GM12873 (cell line): ENCODE data around the gene RNF126.

ENCODE experiments used
- TF ChIP-seq, protein P1 (sequence below): IDR thresholded peaks from 2 replicates; pipeline ENCODE4 v1.5.1; 2012; ENCODE audit warnings: low read depth, mild to moderate bottlenecking, moderate library complexity, low read length, control low read depth; ENCODE audit not compliant: insufficient read depth; ENCODE audit errors: missing control alignments

Gene RNF126

DNA sequence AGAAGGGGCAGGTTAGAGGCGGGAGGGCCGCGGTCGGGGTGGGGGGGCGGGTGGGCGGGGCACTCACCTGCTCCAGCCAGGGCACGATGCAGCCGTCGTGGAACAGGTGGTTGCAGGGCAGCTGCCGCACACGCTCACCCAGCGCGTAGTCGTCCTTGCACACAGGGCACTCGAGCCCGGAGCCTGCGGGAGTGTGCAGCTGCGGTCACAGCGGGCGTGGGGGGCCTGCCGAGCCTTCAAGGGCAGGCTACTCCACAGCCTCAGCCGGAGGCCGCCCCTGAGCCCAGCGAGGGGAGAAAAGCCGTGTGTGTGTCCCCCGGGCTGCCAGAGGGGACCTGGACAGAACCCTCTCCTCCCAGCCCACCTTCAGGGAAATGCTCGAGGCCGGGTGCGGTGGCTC is 14.7 kb downstream of the RNF126 start:
- TF ChIP-seq, protein P1, sequence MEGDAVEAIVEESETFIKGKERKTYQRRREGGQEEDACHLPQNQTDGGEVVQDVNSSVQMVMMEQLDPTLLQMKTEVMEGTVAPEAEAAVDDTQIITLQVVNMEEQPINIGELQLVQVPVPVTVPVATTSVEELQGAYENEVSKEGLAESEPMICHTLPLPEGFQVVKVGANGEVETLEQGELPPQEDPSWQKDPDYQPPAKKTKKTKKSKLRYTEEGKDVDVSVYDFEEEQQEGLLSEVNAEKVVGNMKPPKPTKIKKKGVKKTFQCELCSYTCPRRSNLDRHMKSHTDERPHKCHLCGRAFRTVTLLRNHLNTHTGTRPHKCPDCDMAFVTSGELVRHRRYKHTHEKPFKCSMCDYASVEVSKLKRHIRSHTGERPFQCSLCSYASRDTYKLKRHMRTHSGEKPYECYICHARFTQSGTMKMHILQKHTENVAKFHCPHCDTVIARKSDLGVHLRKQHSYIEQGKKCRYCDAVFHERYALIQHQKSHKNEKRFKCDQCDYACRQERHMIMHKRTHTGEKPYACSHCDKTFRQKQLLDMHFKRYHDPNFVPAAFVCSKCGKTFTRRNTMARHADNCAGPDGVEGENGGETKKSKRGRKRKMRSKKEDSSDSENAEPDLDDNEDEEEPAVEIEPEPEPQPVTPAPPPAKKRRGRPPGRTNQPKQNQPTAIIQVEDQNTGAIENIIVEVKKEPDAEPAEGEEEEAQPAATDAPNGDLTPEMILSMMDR: no peak

DNA sequence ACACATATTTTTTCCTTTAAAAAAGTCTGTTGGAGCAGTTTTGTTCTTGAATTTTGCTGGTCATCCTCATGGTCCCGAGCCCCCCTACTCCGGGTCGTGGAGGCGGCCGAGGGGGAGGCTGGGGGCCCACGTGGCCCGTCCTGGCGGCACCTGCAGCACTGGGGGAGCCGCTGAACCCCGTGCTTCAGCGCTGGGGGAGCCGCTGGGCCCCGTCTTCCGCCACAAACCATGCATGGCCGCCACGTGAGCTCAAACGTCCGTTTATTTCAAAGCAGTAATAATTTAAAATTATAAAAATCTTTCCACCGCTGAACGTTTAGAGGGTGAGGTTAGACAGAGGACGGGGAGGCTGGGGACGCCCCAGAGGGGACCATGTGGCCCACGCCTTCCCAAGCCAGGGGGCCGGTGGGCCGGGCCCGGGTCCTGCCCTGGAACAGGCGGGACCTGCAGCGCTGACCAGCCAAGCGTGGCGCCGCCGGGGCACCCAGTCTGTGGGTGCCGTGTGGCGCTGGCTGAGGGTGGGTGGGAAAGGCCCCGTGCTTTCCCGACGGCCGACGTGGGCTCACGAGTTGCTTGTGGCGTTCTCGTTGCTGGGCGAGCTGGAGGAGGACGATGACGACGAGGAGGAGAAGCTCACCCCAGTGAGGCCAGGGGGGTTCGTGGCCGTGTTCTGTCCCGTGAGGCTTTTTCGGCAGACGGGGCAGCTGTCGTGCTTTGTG is 15.3 kb downstream of the RNF126 start:
- TF ChIP-seq, protein P1: no peak

DNA sequence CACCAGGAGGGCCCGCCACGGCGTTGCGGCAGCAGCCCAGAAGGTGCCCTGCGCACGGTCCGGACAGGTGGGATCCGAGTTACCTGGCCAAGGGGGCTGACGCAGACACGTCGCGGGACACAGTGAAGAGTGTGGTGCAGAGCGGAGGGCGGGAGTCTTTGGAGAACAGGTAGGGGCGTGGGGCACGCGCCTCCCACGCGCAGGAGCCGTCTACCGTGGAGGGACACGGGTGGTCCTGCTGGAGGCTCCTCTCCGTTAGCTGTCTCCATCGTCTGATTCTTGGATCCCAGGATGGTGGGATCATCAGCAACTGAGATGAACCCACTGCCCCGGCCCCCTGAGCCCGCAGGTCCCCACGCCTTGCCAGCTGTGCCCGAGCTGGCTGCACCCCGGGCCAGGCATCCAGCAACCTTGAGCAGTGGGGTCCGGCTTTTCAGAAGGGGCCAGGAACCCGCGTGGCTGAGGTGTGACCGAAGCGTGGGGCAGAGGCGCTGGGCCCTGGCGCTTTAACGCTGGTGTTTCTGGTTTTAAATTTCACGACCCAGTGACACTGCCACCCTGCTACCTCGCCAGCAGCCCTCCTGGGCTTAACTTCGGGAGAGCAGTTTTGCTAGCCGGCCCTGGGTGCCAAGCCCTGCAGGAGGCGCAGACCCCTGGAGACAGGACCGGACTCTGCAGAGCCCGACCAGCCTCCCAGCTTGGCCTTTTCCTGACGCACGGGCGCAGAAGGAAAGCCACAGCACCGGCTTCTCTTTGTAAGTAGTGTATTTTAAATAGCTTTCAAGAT is 16.0 kb downstream of the RNF126 start:
- TF ChIP-seq, protein P1: no peak

DNA sequence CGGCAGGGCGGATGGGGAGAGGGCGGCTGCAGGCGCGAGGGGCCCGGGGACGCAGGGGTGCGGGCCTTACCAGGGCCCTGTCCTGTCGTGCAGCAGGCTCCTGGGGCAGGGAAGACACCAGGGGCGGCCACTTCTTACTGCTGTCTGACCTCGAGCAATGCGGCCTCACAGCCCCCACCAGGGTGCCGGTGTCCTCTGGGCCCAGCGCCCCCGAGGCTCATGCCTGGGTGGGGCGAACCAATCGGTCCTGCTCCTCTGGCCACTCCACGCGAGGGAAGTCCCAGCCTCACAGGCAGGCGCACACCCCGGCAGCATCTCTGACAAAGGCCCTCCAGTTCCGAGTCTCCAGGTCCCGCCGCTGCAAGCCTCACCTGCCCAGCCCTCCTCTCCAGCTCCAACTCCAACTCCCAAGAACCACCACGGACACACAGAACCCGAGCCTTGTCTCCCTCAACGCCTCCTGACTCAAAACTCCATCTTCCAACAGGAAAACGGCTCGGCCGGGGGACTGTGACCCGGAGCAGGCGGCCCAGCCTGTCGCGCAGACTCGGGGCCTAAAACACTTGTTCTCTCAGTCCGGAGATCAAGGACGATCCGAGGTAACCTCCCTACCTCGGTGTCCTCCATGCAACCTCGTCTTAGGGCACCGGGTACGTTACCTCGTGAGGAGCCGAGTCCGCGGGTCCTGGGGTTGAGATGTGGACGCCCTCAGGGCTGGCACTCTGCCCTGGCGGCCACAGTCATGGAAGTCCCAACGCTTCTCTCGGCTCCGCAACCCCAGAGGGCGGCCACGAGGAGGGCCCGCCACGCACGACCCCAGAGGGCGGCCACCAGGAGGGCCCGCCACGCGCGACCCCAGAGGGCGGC is 16.9 kb downstream of the RNF126 start:
- TF ChIP-seq, protein P1: no peak

DNA sequence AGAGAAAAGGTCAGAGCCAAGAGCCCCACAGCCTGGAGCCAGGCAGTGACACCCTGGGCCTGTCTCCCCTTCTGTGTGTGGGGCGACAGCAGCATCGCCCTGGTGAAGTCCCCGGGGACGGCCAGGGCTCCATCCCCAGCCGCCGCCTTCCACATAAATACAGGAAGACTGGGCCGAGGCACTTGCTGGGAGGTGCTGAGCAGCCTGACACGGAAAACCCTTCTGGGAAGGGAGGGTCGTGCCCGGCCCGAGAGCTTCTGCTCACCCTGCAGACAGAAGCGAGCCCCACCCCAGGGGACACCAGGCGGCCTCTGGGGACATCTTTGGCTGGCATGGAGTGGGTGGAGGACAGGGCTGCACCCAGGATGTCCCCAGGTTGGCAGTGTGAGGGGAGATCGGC is 18.2 kb downstream of the RNF126 start:
- TF ChIP-seq, protein P1: no peak

DNA sequence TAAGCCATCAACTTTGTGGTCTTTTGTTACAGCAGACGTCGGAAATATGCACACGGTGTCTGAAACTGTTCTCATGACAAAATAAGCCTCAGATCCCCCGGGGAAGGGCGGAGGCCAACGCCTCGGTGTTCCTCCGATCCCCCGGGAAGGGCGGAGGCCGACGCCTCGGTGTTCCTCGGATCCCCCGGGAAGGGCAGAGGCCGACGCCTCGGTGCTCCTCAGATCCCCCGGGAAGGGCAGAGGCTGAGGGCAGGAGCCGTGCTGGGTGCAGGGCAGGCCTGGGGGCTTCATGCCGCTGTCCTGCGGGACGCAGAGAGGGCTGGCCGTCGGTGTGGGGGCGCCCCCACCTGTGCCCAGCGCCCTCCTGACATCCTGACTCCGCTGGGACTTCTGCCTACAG is 18.7 kb downstream of the RNF126 start:
- TF ChIP-seq, protein P1: no peak

DNA sequence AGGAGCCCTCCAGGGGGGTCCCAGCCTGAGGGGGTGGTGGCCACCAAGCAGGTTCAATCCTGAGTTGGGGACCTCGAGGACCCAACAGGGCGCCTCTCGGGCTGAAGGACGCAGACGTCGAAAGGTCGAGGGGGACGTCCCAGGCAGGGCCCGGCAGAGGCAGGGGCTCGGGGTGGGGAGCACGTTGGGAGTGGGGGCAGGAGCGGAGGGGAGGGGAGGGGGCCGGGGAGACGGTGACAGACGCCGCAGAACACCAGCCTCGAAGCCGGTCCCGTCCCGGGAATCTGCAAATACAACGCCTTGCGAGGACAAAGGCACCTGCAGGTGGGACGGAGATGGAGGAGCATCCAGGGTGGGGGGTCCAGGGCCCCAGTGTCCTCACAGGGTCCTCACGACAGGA is 19.3 kb downstream of the RNF126 start:
- TF ChIP-seq, protein P1: no peak
